SK-N-SH treated with all-trans-retinoic acid at 6 μM for 48 hours (cell line): ENCODE data around the gene COL15A1.

Experiments used
- ATAC-seq: fragments of 200-7000 bp; cut with Tn5 transposase; 3 replicates; pipeline ENCODE4 v1.9.1; 2020; ENCODE audit warnings: mild to moderate bottlenecking, moderate library complexity
- ARNTL ChIP-seq: fragments of 450-650 bp; formaldehyde crosslinking; IDR thresholded peaks from 2 replicates; pipeline ENCODE4 v1.5.0; 2020; ENCODE audit warnings: low read depth, mild to moderate bottlenecking, moderate library complexity, borderline replicate concordance
- CREB5 ChIP-seq: fragments of 250-450 bp; sonication (Bioruptor Pico); IDR thresholded peaks from 2 replicates; pipeline ENCODE4 v1.5.1; 2020; ENCODE audit warnings: low read depth, mild to moderate bottlenecking, moderate library complexity
- CSDC2 ChIP-seq: fragments of 250-450 bp; sonication (Bioruptor Pico); IDR thresholded peaks from 2 replicates; pipeline ENCODE4 v1.5.0; 2020; ENCODE audit warnings: mild to moderate bottlenecking, moderate library complexity
- CSRNP3 ChIP-seq: fragments of 250-450 bp; sonication (Bioruptor Pico); IDR thresholded peaks from 2 replicates; pipeline ENCODE4 v1.5.1; 2021; ENCODE audit warnings: mild to moderate bottlenecking, moderate library complexity
- ESRRG ChIP-seq: fragments of 250-450 bp; sonication (Bioruptor Pico); IDR thresholded peaks from 2 replicates; pipeline ENCODE4 v1.6.1; 2021; ENCODE audit warnings: mild to moderate bottlenecking
- ISL1 ChIP-seq: fragments of 250-450 bp; sonication (Bioruptor Pico); IDR thresholded peaks from 2 replicates; pipeline ENCODE4 v2.1.2; 2022; ENCODE audit warnings: mild to moderate bottlenecking, moderate library complexity
- POU6F1 ChIP-seq: fragments of 250-450 bp; sonication (Bioruptor Pico); IDR thresholded peaks from 2 replicates; pipeline ENCODE4 v1.8.0; 2021; ENCODE audit warnings: low read depth, mild to moderate bottlenecking, moderate library complexity, borderline replicate concordance
- SNAI2 ChIP-seq: fragments of 250-450 bp; sonication (Bioruptor Pico); IDR thresholded peaks from 2 replicates; pipeline ENCODE4 v1.5.0; 2020; ENCODE audit warnings: mild to moderate bottlenecking, moderate library complexity
- TCF4 ChIP-seq: fragments of 250-450 bp; sonication (Bioruptor Pico); IDR thresholded peaks from 2 replicates; pipeline ENCODE4 v1.8.0; 2021; ENCODE audit warnings: mild to moderate bottlenecking, moderate library complexity, borderline replicate concordance
- TOX ChIP-seq: fragments of 250-450 bp; sonication (Bioruptor Pico); IDR thresholded peaks from 2 replicates; pipeline ENCODE4 v1.8.0; 2021; ENCODE audit warnings: mild to moderate bottlenecking, moderate library complexity, borderline replicate concordance
- TSHZ2 ChIP-seq: fragments of 250-450 bp; sonication (Bioruptor Pico); IDR thresholded peaks from 2 replicates; pipeline ENCODE4 v1.5.0; 2020; ENCODE audit warnings: mild to moderate bottlenecking, moderate library complexity
- ZC3H10 ChIP-seq: fragments of 250-450 bp; sonication (Bioruptor Pico); IDR thresholded peaks from 2 replicates; pipeline ENCODE4 v1.5.1; 2021; ENCODE audit warnings: mild to moderate bottlenecking, moderate library complexity
- ZNF8 ChIP-seq: fragments of 450-650 bp; formaldehyde crosslinking; IDR thresholded peaks from 2 replicates; pipeline ENCODE4 v1.5.0; 2020; ENCODE audit warnings: mild to moderate bottlenecking, moderate library complexity

Gene COL15A1

GRCh38 chr9:98989036-98990000 is 45.6 kb downstream of the COL15A1 start:
- ATAC-seq: peak; percentile 95
- TF ChIP-seq TOX (no peak), SNAI2 (CRISPR knock-in tag) (no peak), TSHZ2 (CRISPR knock-in tag) (no peak), ESRRG (CRISPR knock-in tag) (no peak), CSDC2 (CRISPR knock-in tag) (no peak), ZNF8 (CRISPR knock-in tag) (no peak)

GRCh38 chr9:98990181-98990870 is 46.6 kb downstream of the COL15A1 start:
- no peak for ATAC-seq
- TF ChIP-seq ARNTL (CRISPR knock-in tag) (no peak), ZC3H10 (CRISPR knock-in tag) (no peak), POU6F1 (no peak), ESRRG (CRISPR knock-in tag) (no peak), CREB5 (CRISPR knock-in tag) (no peak), ISL1 (CRISPR knock-in tag) (no peak), TCF4 (CRISPR knock-in tag) (no peak)

- no peak for ATAC-seq
- no peak for TF ChIP-seq CREB5 (CRISPR knock-in tag)
- TF ChIP-seq TCF4 (CRISPR knock-in tag): no peak
- no peak for TF ChIP-seq ESRRG (CRISPR knock-in tag)
- TF ChIP-seq SNAI2 (CRISPR knock-in tag): no peak
- no peak for TF ChIP-seq ISL1 (CRISPR knock-in tag)
Measured at GRCh38 chr9:98992107-98992884, 48.6 kb downstream of the COL15A1 start.

GRCh38 chr9:98992885-98993569 is 49.3 kb downstream of the COL15A1 start:
- no peak for ATAC-seq
- TF ChIP-seq TSHZ2 (CRISPR knock-in tag): no peak
- TF ChIP-seq CSRNP3 (CRISPR knock-in tag): no peak
- TF ChIP-seq, all 23 proteins: peak for 0
